ENCODE data around the gene SPN.
"Not testable (repeated sequence)": the region's sequence is repeated elsewhere in the genome, so short reads cannot be mapped to it uniquely, and the experiment has no call there.

SPN gene, protein sequence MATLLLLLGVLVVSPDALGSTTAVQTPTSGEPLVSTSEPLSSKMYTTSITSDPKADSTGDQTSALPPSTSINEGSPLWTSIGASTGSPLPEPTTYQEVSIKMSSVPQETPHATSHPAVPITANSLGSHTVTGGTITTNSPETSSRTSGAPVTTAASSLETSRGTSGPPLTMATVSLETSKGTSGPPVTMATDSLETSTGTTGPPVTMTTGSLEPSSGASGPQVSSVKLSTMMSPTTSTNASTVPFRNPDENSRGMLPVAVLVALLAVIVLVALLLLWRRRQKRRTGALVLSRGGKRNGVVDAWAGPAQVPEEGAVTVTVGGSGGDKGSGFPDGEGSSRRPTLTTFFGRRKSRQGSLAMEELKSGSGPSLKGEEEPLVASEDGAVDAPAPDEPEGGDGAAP

DNA sequence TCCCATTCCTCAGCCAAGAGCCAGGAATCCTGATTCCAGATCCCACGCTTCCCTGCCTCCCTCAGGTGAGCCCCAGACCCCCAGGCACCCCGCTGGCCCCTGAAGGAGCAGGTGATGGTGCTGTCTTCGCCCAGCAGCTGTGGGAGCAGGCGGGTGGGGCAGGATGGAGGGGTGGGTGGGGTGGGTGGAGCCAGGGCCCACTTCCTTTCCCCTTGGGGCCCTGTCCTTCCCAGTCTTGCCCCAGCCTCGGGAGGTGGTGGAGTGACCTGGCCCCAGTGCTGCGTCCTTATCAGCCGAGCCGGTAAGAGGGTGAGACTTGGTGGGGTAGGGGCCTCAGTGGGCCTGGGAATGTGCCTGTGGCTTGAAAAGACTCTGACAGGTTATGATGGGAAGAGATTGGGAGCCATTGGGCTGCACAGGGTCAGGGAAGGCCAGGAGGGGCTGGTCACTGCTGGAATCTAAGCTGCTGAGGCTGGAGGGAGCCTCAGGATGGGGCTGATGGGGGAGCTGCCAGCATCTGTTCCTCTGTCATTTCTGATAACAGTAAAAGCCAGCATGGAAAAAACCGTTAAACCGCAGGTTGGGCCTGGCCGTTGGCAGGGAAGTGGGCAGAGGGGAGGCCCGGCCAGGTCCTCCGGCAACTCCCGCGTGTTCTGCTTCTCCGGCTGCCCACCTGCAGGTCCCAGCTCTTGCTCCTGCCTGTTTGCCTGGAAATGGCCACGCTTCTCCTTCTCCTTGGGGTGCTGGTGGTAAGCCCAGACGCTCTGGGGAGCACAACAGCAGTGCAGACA is at the start of gene SPN:
TSS of gene SPN (plus strand) at position 232 of the 791 bp plus-strand sequence. CDS start at position 714, 482 bp downstream.
- DNase-seq, result no peak

DNA sequence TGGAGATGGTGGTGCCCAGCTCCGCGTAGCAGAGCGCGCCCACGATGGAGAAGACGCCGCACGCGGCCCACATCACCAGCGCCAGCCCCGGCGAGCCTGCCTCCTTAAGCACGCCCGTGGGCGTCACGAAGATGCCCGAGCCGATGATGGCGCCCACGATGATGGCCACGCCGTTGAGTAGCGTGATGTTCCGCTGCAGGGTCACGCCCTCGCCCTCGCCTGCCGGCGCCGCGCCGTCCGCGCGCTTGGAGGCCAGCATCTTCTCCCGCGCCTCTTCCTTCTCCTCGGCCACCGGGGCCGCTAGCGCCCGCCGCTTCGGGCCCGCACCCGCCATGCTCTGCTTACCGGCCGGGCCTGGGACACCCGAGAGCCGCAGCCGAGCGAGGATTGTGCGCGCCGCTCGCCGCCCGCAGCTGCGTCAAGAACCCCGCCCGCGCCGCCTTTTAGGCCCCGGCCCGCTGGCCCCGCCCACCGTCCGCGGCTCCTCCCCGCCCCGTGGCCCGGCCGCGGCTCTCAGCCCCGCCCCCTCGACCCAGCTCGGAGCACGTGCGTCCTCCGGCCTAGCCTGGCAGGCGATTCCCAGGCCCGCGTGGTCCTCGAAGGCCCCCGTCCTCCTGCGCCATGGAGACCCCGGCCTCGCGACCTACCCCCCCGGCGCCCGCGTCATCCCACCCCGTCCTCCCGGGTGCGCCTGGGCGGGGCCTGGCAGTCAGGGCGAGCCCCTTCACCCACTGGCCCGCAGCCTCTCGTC is 49.6 kb upstream of the SPN start:
- DNase-seq, result peak; percentile 91

DNA sequence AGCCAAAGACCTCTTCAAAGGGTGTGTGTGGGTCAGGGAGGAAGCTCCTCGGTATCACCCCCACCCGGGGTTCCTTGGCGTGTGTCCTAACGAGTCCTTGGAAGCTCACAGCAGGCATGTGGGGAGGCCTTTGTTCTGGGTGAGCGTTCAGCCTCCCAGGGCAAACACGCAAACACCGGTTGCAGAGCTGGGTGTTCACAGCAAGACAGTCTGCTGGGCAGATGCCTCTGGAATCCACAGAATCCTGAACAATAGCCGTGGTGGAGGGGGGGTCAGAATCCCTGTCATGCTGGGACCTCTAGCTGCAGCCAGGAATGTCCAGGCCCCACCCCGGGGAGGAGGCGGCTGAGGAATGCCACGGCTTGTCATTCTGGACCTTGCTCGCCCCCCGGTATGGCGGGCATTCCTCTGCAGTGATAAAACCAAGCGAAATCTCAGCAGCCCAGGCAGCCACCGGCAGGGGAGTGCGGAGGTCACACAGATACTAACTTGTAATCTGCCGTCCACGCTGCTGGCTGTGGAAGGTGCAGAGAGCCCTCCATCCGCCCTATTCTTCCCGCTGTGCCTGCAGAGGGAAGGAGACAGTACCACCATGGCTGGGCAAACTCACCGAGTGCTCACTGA is 48.2 kb upstream of the SPN start:
- DNase-seq, result peak; percentile 97

DNA sequence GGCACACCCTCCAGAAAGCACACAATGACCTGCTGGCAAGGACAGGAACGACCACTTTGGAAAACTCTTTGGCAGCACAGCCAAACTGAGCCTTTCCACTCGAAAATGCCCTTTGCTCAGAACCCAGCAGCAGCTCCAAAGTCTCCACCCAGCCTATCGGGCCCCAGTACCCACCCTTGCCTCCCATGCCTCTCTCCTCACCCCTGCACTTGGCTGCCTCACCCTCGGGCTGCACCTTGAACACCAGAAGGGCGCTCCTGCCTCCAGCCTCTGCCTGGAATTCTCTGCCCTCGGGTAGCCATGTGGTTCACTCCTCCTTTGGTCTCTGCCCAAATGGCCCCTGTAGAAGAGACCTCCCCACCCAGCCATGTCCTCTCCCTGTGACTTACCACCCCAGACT is 46.9 kb upstream of the SPN start:
- not testable (repeated sequence) for DNase-seq

DNA sequence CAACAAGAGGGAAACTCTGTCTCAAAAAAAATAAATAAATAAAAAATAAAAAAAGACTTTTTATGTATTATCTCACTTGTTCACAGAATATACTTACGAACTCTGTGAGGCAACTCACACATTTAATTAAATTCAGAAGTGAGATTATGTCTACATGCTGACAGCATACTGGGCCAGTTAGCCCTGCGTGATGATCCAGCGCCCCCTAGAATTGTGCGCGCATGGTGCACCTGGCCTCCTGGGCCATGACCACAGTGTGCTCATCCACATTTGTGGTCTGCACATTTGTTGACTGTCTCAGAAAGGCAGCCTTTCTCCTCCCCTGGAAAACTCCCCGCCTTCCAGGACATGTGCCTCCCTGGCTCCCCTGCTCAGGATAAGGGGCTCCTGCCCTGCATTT is 42.5 kb upstream of the SPN start:
- not testable (repeated sequence) for DNase-seq

DNA sequence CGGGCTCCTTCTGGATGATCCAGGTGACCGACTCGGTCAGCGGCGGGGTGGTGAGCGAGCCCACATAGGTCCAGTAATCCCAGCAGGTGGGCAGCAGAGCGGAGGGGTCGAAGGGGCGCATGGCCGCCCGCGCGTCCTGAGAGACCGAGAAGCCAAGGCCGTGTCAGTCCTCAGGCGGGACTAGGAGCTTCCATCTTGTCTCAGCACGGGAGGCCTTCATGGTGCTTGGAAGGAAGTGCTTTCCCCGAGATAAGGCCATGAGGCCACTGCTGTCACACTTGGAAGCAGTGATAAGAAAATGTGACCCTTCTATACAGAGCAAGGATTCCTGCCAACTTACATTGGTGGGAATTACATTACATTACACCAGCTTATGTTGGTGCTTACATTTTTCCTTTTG is 40.3 kb upstream of the SPN start:
- DNase-seq, result not testable (repeated sequence)

DNA sequence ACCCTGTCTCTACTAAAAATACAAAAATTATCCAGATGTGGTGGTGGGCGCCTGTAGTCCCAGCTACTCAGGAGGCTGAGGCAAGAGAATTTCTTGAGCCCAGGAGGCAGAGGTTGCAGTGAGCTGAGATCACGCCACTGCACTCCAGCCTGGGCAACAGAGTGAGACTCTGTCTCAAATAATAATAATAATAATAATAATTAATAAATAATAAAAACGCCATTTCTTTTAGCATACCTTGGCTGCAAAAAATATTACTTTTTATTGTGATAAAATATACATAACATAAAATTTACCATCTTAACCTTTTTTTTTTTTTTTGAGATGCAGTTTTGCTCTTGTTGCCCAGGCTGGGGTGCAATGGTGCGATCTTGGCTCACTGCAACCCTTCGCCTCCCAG is 39.8 kb upstream of the SPN start:
- not testable (repeated sequence) for DNase-seq

DNA sequence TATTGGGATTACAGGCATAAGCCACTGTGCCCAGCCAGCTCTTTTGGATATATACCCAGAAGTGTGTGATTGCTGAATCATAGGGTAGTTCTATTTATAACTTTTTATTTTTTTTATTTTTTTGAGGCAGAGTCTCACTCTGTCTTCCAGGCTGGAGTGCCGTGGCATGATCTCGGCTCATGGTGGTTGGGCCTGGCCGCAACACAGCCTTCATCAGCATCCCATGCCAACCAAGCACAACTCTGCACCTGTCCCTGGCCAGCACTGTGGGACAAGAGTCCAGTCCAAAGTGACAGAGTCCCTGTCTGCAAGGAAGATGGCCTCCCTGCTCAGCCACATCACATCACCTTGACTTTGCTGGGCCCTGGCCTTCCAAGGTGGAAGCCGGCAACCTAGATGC is 37.9 kb upstream of the SPN start:
- DNase-seq, result not testable (repeated sequence)

DNA sequence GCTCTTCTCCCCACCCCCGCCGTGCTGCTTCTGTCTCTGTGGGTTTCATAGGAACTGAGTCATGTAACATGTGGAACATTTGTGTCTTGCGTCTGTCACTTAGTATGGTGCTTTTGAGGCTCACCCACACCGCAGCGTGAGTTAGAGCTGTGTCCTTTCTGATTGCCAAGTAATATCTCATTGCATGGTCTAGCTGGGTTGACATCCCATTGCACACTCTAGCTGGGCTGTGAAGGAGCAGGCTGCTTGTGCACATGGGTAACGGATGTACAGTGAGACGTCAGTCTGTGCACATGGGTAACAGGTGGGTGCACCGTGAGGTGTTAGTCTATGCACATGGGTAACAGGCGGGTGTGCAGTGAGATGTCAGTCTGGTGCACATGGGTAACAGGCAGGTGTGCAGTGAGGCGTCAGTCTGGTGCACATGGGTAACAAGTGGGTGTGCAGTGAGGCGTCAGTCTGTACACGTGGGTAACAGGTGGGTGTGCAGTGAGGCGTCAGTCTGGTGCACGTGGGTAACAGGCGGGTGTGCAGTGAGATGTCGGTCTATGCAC is 36.2 kb upstream of the SPN start:
- not testable (repeated sequence) for DNase-seq

DNA sequence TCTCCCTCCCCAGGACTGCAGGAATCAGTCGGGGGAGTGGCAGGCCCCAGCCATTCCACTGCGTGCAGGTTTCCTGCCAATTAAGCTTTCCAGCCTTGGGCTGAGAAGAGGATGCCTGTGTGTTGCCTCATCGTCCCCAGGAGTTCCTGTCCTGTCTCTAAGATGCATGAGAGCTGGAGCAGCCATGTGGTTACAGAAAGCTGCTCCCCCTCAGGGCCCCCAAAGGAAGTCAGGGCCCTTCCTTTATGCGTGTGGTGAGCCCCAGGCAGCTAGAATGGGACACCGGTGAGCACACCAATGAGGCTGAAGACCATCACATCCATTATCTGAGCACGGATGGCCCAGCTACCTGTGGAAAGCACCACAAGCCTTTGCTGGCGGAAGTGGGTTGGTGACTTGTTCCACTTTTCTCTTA is 35.4 kb upstream of the SPN start:
- peak; percentile 63 for DNase-seq

DNA sequence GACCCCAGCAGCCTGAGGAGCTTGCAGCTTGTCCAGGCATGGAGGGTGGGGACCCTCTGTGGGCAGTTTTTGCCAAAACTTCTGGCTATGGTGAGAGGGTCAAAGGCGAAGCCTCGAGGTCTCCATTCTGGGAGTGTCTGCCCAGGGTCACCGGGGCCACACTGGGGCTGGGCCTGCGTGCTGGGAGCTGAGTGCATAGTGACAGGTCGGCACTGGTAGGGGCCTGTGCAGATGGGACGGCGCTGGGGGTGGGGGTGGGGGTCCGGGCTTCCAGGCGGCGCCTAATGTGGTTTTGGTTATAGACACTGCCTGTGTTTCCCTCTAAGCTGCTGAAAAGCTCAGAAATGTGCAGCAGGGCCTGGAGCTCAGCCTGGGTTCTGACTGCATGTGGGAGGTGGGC is 34.3 kb upstream of the SPN start:
- not testable (repeated sequence) for DNase-seq

DNA sequence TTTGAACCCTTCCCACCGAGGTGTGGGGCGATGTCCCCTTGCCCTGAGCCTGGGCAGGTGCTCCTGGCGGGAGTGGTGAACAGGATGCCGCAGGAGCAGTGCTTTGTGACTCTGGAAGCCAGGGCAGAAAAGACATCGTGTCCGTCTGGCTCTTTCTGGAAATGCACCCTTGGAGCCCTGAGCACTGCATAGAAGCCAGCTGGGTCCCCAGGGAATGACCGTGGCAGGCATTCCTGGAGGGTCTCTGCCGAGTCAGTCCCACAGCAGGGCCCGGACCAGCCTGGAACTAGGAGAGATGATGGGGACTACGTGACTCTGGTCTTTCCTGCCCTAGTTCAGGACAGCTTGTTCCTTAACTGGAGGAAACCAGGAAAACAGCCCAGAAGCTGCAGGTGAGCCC is 33.7 kb upstream of the SPN start:
- DNase-seq, result not testable (repeated sequence)

DNA sequence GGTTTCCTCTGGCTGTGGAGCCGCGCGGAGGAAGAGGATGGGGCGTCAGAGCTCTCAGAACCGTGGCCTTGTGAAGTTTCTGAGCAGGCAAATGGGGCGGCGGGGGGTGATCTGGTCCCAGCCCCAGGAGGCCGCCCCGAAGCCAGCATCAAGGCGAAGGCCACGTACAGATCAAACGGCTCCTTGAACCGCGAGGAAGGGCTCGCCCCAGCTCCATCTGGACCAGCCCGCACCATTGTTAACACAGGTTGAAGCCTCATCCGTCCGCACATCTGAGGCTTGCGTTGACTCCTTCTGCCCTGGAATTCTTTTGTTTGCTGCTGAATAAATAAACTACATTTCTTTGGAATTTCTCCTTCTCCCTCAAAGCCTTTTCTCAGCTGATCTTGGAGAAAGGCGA is 31.4 kb upstream of the SPN start:
- not testable (repeated sequence) for DNase-seq

DNA sequence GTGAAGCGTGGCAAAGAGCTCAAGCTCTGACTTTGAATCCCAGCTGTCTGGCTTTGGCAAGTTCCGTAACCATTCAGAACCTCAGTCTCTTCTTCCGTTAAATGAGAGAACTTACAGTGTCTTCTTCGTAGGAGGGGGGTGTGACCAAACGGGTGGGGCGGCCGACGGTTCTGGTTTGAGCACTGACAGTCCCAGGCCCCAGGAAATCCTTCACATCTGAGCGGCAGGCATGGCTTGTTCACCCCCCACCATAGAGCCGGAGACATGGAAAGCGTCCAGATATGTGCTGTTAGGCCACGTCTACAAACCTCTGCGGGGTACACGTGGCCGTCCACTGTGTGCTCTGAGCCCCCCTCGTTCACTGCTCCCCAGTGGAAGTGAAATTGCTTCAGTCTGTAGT is 27.1 kb upstream of the SPN start:
- not testable (repeated sequence) for DNase-seq

DNA sequence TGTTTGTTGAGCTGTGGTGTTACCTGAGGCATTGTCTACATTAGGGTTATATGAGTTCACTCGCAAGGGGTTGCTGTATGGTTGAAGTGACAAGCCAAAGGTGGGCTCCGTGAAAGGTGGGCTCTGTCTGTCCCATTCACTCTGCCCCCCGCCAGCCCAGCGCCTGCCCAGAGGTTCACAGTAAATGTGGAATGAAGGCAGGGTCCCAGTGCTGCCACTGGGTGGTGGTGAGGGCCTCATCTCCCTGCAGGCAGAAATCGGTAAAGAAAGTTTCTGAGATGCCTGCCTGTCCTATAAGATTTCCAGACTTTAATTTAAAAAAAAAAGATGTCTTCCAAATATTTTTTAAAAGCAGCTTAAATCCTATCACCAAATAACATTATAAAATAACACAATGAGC is 26.7 kb upstream of the SPN start:
- DNase-seq, result not testable (repeated sequence)

DNA sequence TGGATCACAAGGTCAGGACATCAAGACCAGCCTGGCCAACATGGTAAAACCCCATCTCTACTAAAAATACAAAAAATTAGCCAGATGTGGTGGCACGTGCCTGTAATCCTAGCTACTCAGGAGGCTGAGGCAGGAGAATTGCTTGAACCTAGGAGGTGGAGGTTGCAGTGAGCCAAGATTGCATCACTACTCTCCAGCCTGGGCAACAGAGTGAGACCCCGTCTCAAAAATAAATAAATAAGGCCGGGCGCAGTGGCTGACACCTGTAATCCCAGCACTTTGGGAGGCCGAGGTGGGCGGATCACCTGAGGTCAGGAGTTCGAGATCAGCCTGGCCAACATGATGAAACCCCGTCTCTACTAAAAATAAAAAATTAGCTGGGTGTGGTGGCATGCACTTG is 24.3 kb upstream of the SPN start:
- not testable (repeated sequence) for DNase-seq

DNA sequence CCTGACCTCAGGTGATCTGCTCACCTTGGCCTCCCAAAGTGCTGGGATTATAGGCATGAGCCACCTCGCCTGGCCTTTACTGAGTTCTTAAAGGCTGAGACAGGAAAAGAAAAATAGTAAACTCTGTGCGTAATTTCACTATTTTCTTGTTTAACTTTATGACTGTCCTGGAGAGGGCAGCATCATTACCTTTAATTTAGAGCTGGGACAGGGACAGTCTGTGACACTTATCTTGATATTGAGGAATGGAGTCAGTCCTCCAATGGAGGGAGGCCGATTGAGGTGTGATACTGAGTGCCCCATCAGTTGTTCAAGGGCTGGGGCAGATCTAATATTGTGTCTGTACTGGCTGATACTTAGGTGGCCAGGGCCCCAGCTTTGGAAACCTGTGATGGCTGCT is 21.5 kb upstream of the SPN start:
- no peak for DNase-seq

DNA sequence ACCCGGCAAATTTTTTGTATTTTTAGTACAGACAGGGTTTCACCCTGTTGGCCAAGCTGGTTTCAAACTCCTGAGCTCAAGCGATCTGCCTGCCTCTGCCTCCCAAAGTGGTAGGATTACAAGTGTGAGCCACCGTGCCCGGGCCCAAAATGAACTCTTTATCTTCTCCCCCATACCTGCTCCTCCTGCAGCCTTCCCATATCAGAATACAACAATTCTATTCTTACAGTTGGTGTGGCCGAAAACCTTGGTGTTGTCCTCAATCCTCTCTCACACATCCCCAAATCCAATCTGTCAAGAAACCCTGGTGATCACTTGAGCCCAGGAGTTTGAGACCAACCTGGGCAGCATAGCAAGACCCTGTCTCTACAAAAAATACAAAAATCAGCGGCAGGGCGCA is 19.5 kb upstream of the SPN start:
- DNase-seq, result no peak

DNA sequence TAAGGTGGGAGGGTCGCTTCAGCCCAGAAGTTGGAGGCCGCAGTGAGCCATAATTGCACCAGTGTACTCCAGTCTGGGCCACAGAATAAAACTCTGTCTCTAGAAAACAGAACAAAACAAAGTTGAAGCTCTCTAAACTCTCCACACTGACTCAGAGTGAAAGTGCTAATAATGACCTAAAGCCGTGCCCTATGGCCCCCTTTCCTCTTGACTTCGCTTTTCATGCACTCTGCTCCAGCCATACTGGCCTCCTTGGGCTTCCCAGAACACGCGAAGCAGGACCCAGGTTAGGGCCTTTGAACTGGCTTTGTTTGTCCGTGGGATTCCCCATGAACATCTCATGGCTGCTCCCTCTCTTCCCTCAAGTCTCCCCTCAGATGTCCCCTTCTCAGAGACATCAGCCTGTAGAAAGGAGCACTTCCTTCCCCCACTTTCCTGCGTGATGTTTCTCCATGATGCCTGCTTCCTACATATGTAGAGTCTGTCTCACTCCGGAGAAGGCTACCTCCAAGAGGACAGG is 18.6 kb upstream of the SPN start:
- no peak for DNase-seq

DNA sequence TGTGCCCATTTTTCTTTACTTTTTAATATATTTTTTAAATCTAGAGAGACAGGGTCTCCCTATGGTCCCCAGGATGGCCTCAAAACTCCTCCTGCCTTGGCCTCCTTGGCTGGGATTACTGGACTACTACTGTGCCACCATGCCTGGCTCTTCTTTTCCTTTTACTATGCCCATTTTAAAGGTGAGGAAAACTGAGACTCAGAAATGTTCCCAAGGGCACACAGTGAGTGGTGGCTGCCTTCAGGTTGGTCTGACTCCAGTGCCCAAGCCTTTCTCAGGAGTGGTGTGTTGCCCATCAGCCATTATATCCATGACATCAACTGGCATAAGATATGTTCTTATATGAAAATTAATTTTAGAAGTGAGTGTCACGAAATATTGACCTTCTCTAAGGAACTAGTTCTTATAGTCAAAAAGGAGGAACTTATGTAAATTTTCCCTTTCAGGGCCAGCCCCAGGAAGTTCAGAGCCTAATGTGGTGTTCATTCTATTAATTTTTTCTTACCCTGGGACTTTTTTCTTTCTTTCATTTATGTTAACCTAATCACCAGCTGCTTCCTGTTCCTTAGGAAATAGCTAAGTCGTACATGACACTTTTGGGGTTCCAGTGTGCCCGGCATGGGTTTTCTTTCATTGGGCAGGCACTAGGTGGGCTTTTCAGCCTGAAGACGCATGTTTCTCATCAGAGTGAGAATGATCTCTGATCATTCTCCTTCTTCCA is 17.9 kb upstream of the SPN start:
- no peak for DNase-seq

DNA sequence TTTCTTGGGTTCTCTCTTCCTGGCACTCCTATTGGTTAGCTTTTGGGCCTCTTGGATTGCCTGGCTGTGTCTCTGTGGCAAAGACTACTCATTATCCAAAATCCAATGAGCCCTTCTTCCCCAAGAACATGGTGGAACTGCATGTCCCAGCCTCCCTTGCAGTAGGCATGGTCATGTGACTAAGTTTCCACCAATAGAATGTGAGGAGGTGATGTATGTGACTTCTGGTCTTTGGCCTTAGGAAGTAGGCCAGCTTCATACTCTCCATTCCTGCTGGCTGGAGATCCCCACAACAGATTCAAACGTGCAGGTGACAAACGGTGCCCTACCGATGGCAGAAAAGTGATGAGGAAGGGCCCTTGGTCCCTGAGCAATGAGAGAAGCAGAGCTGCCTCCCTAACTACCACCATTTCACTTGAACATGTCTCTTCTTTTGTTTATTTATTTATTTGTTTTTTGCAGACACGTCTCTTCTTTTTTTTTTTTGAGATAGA is 17.3 kb upstream of the SPN start:
- no peak for DNase-seq
